Measurements from ENCODE around the gene KCNQ2. TPM values are rescaled to one million over a fixed set of nuclear protein-coding genes. Genes with fewer than 3 reads are reported as not detected.

The KCNQ2 gene
- total RNA-seq, 1 experiment from 2014 or later, result not detected

- CTCF ChIA-PET, result no interaction called here
- Mint-ChIP-seq H3K27me3 (ENCODE audit: insufficient read depth, unreplicated experiment) (peaks cover 48% of the 10 kb centered on the region), H3K9me3 (ENCODE audit: unreplicated experiment) (no peaks in the 10 kb centered on the region), H3K36me3 (ENCODE audit: insufficient read depth, unreplicated experiment) (no peaks in the 10 kb centered on the region), H3K4me3 (ENCODE audit: unreplicated experiment) (no peak overlapping the region), H3K4me1 (ENCODE audit: insufficient read depth, unreplicated experiment) (no peaks in the 10 kb centered on the region), H3K27ac (ENCODE audit: low read depth, unreplicated experiment) (no peak overlapping the region)
- intact Hi-C loops (cut with micrococcal nuclease), result no loop called here
- POLR2A ChIA-PET, result no interaction called here
- DNase-seq (ENCODE audit: unreplicated experiment), result no peak
- TF ChIP-seq CTCF (IDR thresholded peaks at IDR 0.05; ENCODE audit: unreplicated experiment), result no peak
- no TSS peak for BruUV-seq (replicated peaks)
Measured at GRCh38 chr20:63414720-63415430, 57.6 kb downstream of the KCNQ2 start.

- ChIA-PET POLR2A (no interaction called here), CTCF (no interaction called here)
- H3K4me3 Mint-ChIP-seq (ENCODE audit: unreplicated experiment), result no peak overlapping the region
- H3K27ac Mint-ChIP-seq (ENCODE audit: low read depth, unreplicated experiment), result no peak overlapping the region
- H3K36me3 Mint-ChIP-seq (ENCODE audit: insufficient read depth, unreplicated experiment), result no peaks in the 10 kb centered on the region
- no peak for TF ChIP-seq CTCF (IDR thresholded peaks at IDR 0.05; ENCODE audit: unreplicated experiment)
- H3K9me3 Mint-ChIP-seq (ENCODE audit: unreplicated experiment), result no peaks in the 10 kb centered on the region
- no peaks in the 10 kb centered on the region for H3K4me1 Mint-ChIP-seq (ENCODE audit: insufficient read depth, unreplicated experiment)
- intact Hi-C loops (cut with micrococcal nuclease), result no loop called here
- H3K27me3 Mint-ChIP-seq (ENCODE audit: insufficient read depth, unreplicated experiment), result peaks cover 41% of the 10 kb centered on the region
- BruUV-seq (replicated peaks), result no TSS peak
- DNase-seq (ENCODE audit: unreplicated experiment), result no peak
Measured at GRCh38 chr20:63413963-63414684, 58.3 kb downstream of the KCNQ2 start.

GRCh38 chr20:63413323-63413722 lies 59.1 kb downstream of the KCNQ2 start:
- Mint-ChIP-seq H3K4me1 (ENCODE audit: insufficient read depth, unreplicated experiment) (no peaks in the 10 kb centered on the region), H3K36me3 (ENCODE audit: insufficient read depth, unreplicated experiment) (no peaks in the 10 kb centered on the region), H3K27me3 (ENCODE audit: insufficient read depth, unreplicated experiment) (peaks cover 32% of the 10 kb centered on the region), H3K9me3 (ENCODE audit: unreplicated experiment) (no peaks in the 10 kb centered on the region), H3K4me3 (ENCODE audit: unreplicated experiment) (no peak overlapping the region), H3K27ac (ENCODE audit: low read depth, unreplicated experiment) (no peak overlapping the region)
- no peak for DNase-seq (ENCODE audit: unreplicated experiment)
- ChIA-PET CTCF (no interaction called here), POLR2A (no interaction called here)
- intact Hi-C loops (cut with micrococcal nuclease), result no loop called here
- TF ChIP-seq CTCF (IDR thresholded peaks at IDR 0.05; ENCODE audit: unreplicated experiment), result no peak
- no TSS peak for BruUV-seq (replicated peaks)

GRCh38 chr20:63412889-63413288 lies 59.6 kb downstream of the KCNQ2 start:
- no peak for DNase-seq (ENCODE audit: unreplicated experiment)
- H3K4me3 Mint-ChIP-seq (ENCODE audit: unreplicated experiment), result no peak overlapping the region
- no peaks in the 10 kb centered on the region for H3K36me3 Mint-ChIP-seq (ENCODE audit: insufficient read depth, unreplicated experiment)
- TF ChIP-seq CTCF (IDR thresholded peaks at IDR 0.05; ENCODE audit: unreplicated experiment), result no peak
- intact Hi-C loops (cut with micrococcal nuclease), result no loop called here
- BruUV-seq (replicated peaks), result no TSS peak
- H3K27me3 Mint-ChIP-seq (ENCODE audit: insufficient read depth, unreplicated experiment), result peaks cover 28% of the 10 kb centered on the region
- no peaks in the 10 kb centered on the region for H3K9me3 Mint-ChIP-seq (ENCODE audit: unreplicated experiment)
- POLR2A ChIA-PET, result no interaction called here
- H3K4me1 Mint-ChIP-seq (ENCODE audit: insufficient read depth, unreplicated experiment), result no peaks in the 10 kb centered on the region
- no peak overlapping the region for H3K27ac Mint-ChIP-seq (ENCODE audit: low read depth, unreplicated experiment)
- CTCF ChIA-PET, result no interaction called here
